Measurements from ENCODE around the gene SLC39A12.

SLC39A12 gene

DNA sequence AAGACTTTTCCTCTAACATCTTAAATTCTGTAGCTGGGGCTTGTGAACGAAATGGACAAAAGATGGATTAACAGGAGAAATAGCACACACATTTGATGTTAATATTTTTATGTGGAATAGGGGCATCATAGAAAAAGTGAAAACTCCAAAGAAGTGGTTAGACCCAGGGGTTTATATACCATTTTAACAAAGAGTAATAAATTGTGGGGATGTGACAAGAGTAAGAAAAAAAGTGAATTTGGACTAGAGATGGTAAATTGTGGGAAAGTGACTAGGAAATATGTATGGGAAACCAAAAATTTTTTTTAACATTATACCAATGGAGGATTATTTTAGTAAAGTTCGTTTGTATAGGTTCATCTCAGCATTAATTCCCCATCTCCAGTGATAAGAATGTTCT, 8.2 kb downstream of the SLC39A12 start:
- no peaks in the 10 kb centered on the region for H3K36me3 ChIP-seq (ENCODE audit: control insufficient read depth, insufficient read depth, low read length)
- H3K9me3 ChIP-seq (ENCODE audit: control insufficient read depth, low read length) = no peaks in the 10 kb centered on the region
- H3K79me2 ChIP-seq = no peaks in the 10 kb centered on the region
- no peaks in the 10 kb centered on the region for H3K27me3 ChIP-seq (ENCODE audit: control insufficient read depth, insufficient read depth, low read length)
- no peaks in the 10 kb centered on the region for H3K4me1 ChIP-seq
- H3K4me3 ChIP-seq (ENCODE audit: low read depth, low read length) = no peak overlapping the region
- TF ChIP-seq, protein P1, sequence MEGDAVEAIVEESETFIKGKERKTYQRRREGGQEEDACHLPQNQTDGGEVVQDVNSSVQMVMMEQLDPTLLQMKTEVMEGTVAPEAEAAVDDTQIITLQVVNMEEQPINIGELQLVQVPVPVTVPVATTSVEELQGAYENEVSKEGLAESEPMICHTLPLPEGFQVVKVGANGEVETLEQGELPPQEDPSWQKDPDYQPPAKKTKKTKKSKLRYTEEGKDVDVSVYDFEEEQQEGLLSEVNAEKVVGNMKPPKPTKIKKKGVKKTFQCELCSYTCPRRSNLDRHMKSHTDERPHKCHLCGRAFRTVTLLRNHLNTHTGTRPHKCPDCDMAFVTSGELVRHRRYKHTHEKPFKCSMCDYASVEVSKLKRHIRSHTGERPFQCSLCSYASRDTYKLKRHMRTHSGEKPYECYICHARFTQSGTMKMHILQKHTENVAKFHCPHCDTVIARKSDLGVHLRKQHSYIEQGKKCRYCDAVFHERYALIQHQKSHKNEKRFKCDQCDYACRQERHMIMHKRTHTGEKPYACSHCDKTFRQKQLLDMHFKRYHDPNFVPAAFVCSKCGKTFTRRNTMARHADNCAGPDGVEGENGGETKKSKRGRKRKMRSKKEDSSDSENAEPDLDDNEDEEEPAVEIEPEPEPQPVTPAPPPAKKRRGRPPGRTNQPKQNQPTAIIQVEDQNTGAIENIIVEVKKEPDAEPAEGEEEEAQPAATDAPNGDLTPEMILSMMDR (IDR thresholded peaks at IDR 0.05) = no peak
- no peak overlapping the region for H2AFZ ChIP-seq
- no peak overlapping the region for H3K27ac ChIP-seq
- no peak overlapping the region for H3K4me2 ChIP-seq (ENCODE audit: low read length)
- H3K9ac ChIP-seq = no peak overlapping the region

- TF ChIP-seq, protein P1 (IDR thresholded peaks at IDR 0.05) = no peak
- Histone ChIP-seq H3K4me2 (ENCODE audit: low read length) (no peak overlapping the region), H3K4me1 (no peaks in the 10 kb centered on the region), H2AFZ (no peak overlapping the region), H3K27me3 (ENCODE audit: control insufficient read depth, insufficient read depth, low read length) (no peaks in the 10 kb centered on the region), H3K79me2 (no peaks in the 10 kb centered on the region), H3K36me3 (ENCODE audit: control insufficient read depth, insufficient read depth, low read length) (no peaks in the 10 kb centered on the region), H3K9me3 (ENCODE audit: control insufficient read depth, low read length) (no peaks in the 10 kb centered on the region), H3K27ac (no peak overlapping the region), H3K4me3 (ENCODE audit: low read depth, low read length) (no peak overlapping the region), H3K9ac (no peak overlapping the region)
These were observed 10.1 kb downstream of the SLC39A12 start for GRCh38 chr10:17961551-17962422.

- H2AFZ ChIP-seq = no peak overlapping the region
- H3K27me3 ChIP-seq (ENCODE audit: control insufficient read depth, insufficient read depth, low read length) = no peaks in the 10 kb centered on the region
- H3K9ac ChIP-seq = no peak overlapping the region
- no peaks in the 10 kb centered on the region for H3K9me3 ChIP-seq (ENCODE audit: control insufficient read depth, low read length)
- H3K36me3 ChIP-seq (ENCODE audit: control insufficient read depth, insufficient read depth, low read length) = no peaks in the 10 kb centered on the region
- H3K4me1 ChIP-seq = no peaks in the 10 kb centered on the region
- no peak overlapping the region for H3K4me3 ChIP-seq (ENCODE audit: low read depth, low read length)
- H3K4me2 ChIP-seq (ENCODE audit: low read length) = no peak overlapping the region
- TF ChIP-seq, protein P1 (IDR thresholded peaks at IDR 0.05) = no peak
- no peak overlapping the region for H3K27ac ChIP-seq
- no peaks in the 10 kb centered on the region for H3K79me2 ChIP-seq
These were observed 11.7 kb downstream of the SLC39A12 start for GRCh38 chr10:17963431-17963830.

DNA sequence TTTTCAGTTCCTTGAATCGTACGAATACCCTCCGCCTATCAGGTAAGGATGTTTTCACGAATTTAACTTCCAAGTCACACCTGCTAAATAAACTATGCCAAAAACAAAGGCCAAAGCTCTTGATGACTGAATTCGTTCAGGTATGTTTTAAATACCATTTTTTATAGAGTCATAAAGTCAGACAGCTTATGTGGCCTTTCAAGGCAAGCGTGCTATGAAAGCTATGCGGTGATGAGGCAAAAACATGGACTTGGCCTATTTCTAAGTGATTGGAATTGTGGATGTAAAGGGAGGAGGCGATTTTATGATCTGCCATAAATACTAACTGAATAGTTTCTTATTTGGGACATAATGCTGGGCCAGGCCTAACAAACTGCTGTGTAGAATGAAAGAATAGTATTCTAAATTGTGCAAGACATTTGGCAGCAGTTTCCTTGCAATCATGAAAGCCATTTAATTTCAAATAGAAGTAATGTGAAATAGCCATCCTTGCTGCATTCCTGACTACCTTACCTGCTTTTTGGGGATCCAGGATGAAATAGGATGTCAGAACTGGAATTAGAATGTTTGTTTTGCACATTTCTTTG, 14.0 kb downstream of the SLC39A12 start:
- Histone ChIP-seq H3K27ac (no peak overlapping the region), H3K4me3 (ENCODE audit: low read depth, low read length) (no peak overlapping the region), H3K4me1 (no peaks in the 10 kb centered on the region), H3K4me2 (ENCODE audit: low read length) (no peak overlapping the region), H2AFZ (no peak overlapping the region), H3K9ac (no peak overlapping the region), H3K79me2 (no peaks in the 10 kb centered on the region), H3K27me3 (ENCODE audit: control insufficient read depth, insufficient read depth, low read length) (no peaks in the 10 kb centered on the region), H3K36me3 (ENCODE audit: control insufficient read depth, insufficient read depth, low read length) (no peaks in the 10 kb centered on the region), H3K9me3 (ENCODE audit: control insufficient read depth, low read length) (no peaks in the 10 kb centered on the region)
- TF ChIP-seq, protein P1 (IDR thresholded peaks at IDR 0.05) = no peak
